ENCODE measurements around the gene ETS1.

The ETS1 gene

GRCh38 chr11:128497061-128497775 is 90.1 kb downstream of the ETS1 start:
- Histone ChIP-seq H3K27ac (replicated peaks) (no peak overlapping the region), H3K27me3 (ENCODE audit: insufficient read depth, poor library complexity, severe bottlenecking) (peaks cover 6% of the 10 kb centered on the region), H3K4me3 (replicated peaks; ENCODE audit: insufficient read depth, low read length) (no peak overlapping the region)
- no peak for TF ChIP-seq CTCF (IDR thresholded peaks at IDR 0.05; ENCODE audit: insufficient read depth, low read length)
- TF ChIP-seq POLR2AphosphoS5 (IDR thresholded peaks at IDR 0.05; ENCODE audit: low read depth), result no peak
- no peak for TF ChIP-seq REST (IDR thresholded peaks at IDR 0.05; ENCODE audit: insufficient replicate concordance, low read depth)
- TF ChIP-seq SPI1 (IDR thresholded peaks at IDR 0.05; ENCODE audit: borderline replicate concordance, low read depth), result no peak
- TF ChIP-seq GABPA (IDR thresholded peaks at IDR 0.05; ENCODE audit: low read depth), result no peak
- DNase-seq (ENCODE audit: low read depth in 1 of 2, low spot score in 1 of 2), result no peak

- Histone ChIP-seq H3K27me3 (ENCODE audit: insufficient read depth, poor library complexity, severe bottlenecking) (peaks cover 6% of the 10 kb centered on the region), H3K4me3 (replicated peaks; ENCODE audit: insufficient read depth, low read length) (no peak overlapping the region), H3K27ac (replicated peaks) (no peak overlapping the region)
- TF ChIP-seq GABPA (IDR thresholded peaks at IDR 0.05; ENCODE audit: low read depth) (no peak), SPI1 (IDR thresholded peaks at IDR 0.05; ENCODE audit: borderline replicate concordance, low read depth) (no peak), CTCF (IDR thresholded peaks at IDR 0.05; ENCODE audit: insufficient read depth, low read length) (no peak), REST (IDR thresholded peaks at IDR 0.05; ENCODE audit: insufficient replicate concordance, low read depth) (no peak), POLR2AphosphoS5 (IDR thresholded peaks at IDR 0.05; ENCODE audit: low read depth) (no peak)
- no peak for DNase-seq (ENCODE audit: low read depth in 1 of 2, low spot score in 1 of 2)
Observed at GRCh38 chr11:128496692-128497060, 90.7 kb downstream of the ETS1 start.

- TF ChIP-seq GABPA (IDR thresholded peaks at IDR 0.05; ENCODE audit: low read depth), result no peak
- no peak for TF ChIP-seq POLR2AphosphoS5 (IDR thresholded peaks at IDR 0.05; ENCODE audit: low read depth)
- TF ChIP-seq SPI1 (IDR thresholded peaks at IDR 0.05; ENCODE audit: borderline replicate concordance, low read depth), result no peak
- no peak for TF ChIP-seq CTCF (IDR thresholded peaks at IDR 0.05; ENCODE audit: insufficient read depth, low read length)
- no peak for TF ChIP-seq REST (IDR thresholded peaks at IDR 0.05; ENCODE audit: insufficient replicate concordance, low read depth)
- H3K4me3 ChIP-seq (replicated peaks; ENCODE audit: insufficient read depth, low read length), result no peak overlapping the region
- H3K27ac ChIP-seq (replicated peaks), result no peak overlapping the region
- peaks cover 5% of the 10 kb centered on the region for H3K27me3 ChIP-seq (ENCODE audit: insufficient read depth, poor library complexity, severe bottlenecking)
- no peak for DNase-seq (ENCODE audit: low read depth in 1 of 2, low spot score in 1 of 2)
Observed at GRCh38 chr11:128496249-128496648, 91.1 kb downstream of the ETS1 start.

All from HL-60 (cell line).